ENCODE measurements around the gene LLGL2. TPM values are rescaled to one million over a fixed set of nuclear protein-coding genes. Genes with fewer than 3 reads are reported as not detected.

Gene LLGL2
- total RNA-seq, 1 experiment from 2014 or later, result 184 TPM

DNA sequence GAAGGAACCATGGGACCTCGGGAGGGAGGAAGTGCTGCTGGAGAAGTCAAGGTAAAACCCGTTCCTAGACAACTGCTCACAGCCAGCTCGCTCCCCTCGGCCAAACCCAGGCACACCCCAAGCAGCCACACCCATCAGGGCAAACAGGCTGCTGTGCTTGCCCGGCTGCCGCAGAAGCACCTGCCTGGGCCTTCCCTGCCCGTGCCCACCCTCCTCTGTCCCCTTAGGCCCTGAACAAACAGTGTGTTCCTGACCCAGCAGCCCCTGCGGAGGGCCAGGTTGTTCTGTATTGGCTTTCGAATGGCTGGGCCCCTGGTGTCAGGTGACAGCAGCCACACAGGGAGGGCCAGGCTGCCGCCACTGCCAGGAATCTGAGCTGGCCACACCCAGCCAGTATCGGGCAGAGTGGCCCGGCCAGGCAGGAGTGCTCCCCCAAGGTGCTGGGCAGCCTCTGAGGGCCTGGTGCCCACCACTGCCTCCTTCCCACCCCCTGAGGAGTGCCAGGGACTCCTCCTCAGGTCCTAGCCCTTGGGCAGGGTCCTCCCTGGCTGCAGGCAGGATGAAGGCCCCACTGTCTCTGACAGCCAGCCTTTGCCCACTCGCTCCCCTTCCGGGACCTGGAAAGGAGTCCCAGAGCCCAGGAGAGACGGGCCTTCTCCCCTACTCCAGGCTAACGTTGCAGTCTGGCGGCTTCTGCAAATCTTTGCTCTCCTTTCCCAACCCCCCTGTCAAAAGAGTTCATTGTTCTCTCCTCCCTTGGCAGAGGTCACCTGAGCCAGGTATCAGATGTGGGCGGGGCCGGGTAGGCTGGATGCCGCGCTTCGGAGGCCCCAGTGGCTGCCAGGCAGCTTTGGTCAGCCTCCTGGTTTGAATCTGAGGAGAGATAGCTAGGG, 24.0 kb downstream of the LLGL2 start:
- DNase-seq (ENCODE audit: low spot score), result peak; percentile 92

DNA sequence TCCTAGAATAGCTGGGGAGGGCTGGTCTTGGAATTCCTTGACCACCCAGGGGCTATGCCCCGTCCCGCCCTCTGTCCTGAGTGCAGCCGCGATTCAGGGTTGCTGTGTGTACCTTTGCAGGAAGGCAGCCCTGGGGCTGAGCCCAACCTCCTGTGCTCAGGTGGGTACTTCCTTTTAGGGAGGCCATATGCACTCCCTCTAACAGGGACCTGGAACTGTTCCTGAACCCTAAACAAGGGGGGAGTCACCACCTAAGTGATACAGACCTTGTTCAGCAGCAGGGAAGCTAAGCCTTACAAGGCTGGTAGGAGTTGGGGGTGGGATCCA, 24.6 kb downstream of the LLGL2 start:
- DNase-seq (ENCODE audit: low spot score), result no peak

- no peak for DNase-seq (ENCODE audit: low spot score)
These were observed 25.8 kb downstream of the LLGL2 start for GRCh38 chr17:75551266-75551665.

GRCh38 chr17:75552425-75553294, 27.2 kb downstream of the LLGL2 start:
- DNase-seq (ENCODE audit: low spot score), result no peak

GRCh38 chr17:75553295-75554110, 28.0 kb downstream of the LLGL2 start:
- DNase-seq (ENCODE audit: low spot score), result no peak

GRCh38 chr17:75555679-75556153, 30.2 kb downstream of the LLGL2 start:
- no peak for DNase-seq (ENCODE audit: low spot score)

DNA sequence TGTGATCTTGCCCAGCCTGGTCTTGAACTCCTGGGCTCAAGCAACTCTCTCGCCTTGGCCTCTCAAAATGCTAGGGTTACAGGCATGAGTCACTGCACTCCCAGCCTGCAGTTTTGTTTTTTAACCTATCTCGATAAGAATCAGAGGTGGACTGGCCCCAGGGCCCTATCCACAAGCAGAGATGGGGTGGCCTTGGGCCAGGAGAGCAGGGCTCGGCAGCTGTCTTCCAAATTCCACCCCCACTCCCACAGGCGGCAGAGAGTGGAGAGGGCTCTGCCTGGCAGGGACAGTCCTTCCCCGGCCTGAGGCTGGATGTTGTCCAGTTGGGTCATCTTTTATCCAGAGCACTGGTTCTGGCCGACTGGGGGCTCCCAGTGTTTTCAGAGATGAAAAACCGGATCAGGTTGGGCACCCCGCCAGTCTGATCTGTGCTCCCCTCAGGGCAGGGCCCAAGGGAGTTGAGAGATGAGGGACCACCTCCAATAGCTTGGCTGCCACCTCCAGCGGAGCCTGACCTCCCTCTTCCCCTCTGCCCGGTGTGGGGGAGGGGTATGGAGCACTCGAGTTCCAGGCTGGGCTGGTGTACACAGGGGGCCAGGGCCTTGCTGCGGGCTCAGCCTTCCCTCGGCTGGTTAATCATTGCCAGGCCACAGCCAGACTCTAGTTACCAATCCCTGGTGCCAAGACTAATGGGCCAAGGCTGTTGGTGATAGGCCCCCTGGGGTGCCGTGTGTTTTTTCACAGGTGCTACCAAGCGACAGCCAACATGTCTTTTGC, 31.8 kb downstream of the LLGL2 start:
- DNase-seq (ENCODE audit: low spot score), result peak; percentile 72

GRCh38 chr17:75557852-75558665, 32.6 kb downstream of the LLGL2 start:
- no peak for DNase-seq (ENCODE audit: low spot score)

- no peak for DNase-seq (ENCODE audit: low spot score)
These were observed 33.4 kb downstream of the LLGL2 start for GRCh38 chr17:75558666-75559530.

DNA sequence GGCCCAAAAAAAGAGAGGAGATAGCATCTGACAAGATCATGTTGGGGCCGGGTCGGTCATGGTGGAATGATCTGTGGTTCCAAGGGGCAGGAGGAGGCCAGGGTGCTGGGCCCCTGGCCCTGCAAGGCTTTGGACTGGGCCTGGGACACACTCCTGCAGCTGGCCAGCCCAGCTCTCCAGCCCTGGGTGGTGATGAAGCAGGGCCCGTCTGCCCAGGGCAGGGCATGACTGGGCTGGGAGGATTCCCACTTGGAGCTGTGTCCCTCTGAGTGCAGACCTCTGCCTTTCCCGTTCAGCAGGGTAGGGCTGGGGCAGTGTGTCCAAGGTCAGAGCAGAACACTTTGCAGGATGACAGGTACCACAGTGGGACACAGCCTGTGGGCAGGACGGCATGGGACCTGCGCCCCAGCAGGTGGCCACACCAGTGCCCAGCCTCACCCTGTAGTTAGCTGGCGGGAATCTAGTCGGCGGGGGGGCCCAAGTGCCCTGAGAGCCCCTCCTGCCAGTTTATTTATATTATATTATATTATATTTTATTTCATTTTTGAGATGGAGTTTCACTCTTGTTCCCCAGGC, 34.5 kb downstream of the LLGL2 start:
- no peak for DNase-seq (ENCODE audit: low spot score)

- no peak for DNase-seq (ENCODE audit: low spot score)
These were observed 36.6 kb downstream of the LLGL2 start for GRCh38 chr17:75561927-75562603.

GRCh38 chr17:75563063-75563758, 37.7 kb downstream of the LLGL2 start:
- DNase-seq (ENCODE audit: low spot score), result no peak

DNA sequence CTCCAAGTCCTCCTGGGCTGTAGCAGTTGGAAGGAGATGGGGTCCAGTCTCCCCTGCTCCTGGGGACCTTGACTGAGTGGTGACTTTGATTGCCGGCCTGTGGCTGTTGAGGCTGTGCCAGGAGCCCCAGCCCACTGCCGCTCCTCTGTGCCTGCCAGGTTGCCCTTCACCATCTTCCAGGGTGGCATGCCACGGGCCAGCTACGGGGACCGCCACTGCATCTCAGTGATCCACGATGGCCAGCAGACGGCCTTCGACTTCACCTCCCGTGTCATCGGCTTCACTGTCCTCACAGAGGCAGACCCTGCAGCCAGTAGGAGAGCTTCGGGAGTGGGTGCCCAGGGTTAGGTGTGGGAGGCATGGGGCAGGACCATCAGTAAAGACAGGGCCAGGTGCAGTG, 38.7 kb downstream of the LLGL2 start:
- no peak for DNase-seq (ENCODE audit: low spot score)

- DNase-seq (ENCODE audit: low spot score), result peak; percentile 11
These were observed 39.6 kb downstream of the LLGL2 start for GRCh38 chr17:75565066-75565465.

DNA sequence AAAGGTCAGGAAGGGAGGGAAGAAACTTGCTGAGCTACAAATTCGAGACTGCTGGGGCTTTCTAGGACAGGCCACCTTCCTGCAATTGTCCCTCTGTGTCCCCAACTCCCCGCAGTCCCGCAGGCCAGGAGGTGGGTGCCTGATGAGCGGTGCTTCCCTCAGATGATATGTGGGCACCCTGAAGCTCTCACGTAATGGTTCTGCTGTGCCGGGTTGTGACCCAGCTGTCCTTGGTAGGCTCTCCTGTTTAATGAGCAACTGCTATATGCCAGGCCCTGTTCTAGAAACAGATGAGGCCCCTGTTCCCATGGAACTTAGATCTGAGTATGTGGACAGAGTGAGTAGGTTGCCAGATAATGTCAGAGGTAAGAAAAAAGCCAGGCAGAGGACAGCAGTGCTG, 40.1 kb downstream of the LLGL2 start:
- DNase-seq (ENCODE audit: low spot score), result no peak

GRCh38 chr17:75566416-75566815, 40.9 kb downstream of the LLGL2 start:
- DNase-seq (ENCODE audit: low spot score), result no peak

DNA sequence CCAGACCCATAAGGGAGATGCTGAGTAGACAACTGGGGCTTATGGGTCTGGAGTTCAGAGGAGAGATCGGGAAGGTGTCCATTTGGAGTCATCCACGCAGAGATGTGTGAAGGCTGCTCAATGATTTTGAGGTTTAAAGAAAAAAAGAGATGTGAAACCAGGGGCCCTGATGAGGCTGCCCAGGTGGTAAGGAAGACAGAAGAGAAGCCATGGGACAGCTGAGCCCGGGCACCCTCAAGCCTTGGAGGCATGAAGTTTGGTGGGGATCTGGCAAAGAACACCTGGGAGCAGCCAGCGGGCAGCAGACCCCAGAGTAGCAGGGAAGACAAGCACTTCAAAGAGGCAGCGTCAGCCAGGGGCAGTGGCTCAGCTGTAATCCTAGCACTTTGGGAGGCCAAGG, 41.3 kb downstream of the LLGL2 start:
- DNase-seq (ENCODE audit: low spot score), result no peak
